ENCODE results near the gene STXBP6.

GRCh38 chr14:25032092-25032784, 17.7 kb downstream of the STXBP6 start:
- TF ChIP-seq CTCF (IDR thresholded peaks at IDR 0.05): peak in 2 of 5 experiments; percentile 8 to 14
- TF ChIP-seq POLR2A (IDR thresholded peaks at IDR 0.05): no peak
- no peak for TF ChIP-seq POLR2AphosphoS5 (IDR thresholded peaks at IDR 0.05)
- TF ChIP-seq EP300 (IDR thresholded peaks at IDR 0.05; ENCODE audit: low read depth): no peak
